ENCODE results near the gene ANP32E.
A peak's percentile ranks its signal among the peaks of the same experiment; 100 is the strongest.

DNA sequence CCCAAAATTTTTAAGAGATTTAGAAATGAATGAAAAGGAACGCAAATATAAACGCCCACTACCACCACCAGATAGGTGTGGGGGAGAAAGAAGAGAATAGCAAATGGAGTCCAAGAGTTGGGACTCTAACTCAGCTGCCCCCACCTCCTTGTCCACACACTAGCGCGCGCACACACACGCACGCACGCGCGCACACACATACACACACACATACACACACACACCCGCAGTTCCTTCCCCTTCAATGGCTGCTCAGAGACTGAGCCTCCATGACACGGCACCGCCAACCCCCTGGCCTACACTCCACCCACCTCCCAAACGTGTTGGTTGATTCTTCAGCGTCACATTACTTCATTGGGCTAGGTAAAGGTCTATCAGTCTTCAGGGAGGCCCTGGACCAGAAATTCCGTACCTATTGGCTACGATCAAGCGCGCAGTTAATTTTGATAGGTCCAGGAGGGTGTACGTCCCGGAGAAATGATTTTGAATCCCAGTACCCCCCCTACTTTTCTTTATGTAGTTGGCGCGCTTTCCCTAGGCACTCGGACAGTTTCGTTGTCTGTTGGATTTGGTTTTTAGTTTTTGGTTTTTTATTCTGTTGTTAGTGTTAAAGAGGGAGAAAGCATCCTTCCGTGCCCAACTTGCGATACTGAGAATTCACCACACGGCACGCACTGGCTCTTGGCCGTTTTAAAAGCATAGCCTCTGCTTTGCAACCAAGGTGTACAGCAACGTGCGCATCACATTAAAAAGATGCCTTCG, at the start of gene ANP32E:
- TF ChIP-seq HES1 (IDR thresholded peaks at IDR 0.05; ENCODE audit: low read depth): peak; percentile 17; the same call in 1 of the 2 replicates
- TF ChIP-seq, protein P1, sequence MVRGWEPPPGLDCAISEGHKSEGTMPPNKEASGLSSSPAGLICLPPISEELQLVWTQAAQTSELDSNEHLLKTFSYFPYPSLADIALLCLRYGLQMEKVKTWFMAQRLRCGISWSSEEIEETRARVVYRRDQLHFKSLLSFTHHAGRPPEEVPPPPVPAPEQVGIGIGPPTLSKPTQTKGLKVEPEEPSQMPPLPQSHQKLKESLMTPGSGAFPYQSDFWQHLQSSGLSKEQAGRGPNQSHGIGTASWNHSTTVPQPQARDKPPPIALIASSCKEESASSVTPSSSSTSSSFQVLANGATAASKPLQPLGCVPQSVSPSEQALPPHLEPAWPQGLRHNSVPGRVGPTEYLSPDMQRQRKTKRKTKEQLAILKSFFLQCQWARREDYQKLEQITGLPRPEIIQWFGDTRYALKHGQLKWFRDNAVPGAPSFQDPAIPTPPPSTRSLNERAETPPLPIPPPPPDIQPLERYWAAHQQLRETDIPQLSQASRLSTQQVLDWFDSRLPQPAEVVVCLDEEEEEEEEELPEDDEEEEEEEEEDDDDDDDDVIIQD (CRISPR knock-in tag; IDR thresholded peaks at IDR 0.05): no peak
- TF ChIP-seq EZH2 (IDR thresholded peaks at IDR 0.05; ENCODE audit: borderline replicate concordance, low read depth, low read length): no peak
- TF ChIP-seq BRCA1 (IDR thresholded peaks at IDR 0.05): no peak
- TF ChIP-seq BRCA1 (CRISPR knock-in tag; IDR thresholded peaks at IDR 0.05): no peak
- TF ChIP-seq TEAD4 (IDR thresholded peaks at IDR 0.05; ENCODE audit: low read length): peak; percentile 38; the same call in 1 of the 2 replicates
- TF ChIP-seq TEAD4 (CRISPR knock-in tag; IDR thresholded peaks at IDR 0.05; ENCODE audit: borderline replicate concordance): no peak
- TF ChIP-seq CTCF (IDR thresholded peaks at IDR 0.05 in 2 of 3, conservative IDR thresholded peaks at IDR 0.05 in 1 of 3; ENCODE audit: insufficient read depth in 2 of 3, low read depth in 1 of 3, low read length in 3 of 3): no peak; a peak in 1 of 6 replicates
- TF ChIP-seq TEAD1 (CRISPR knock-in tag; IDR thresholded peaks at IDR 0.05): peak; percentile 20 to 58; a peak in 2 of 4 replicates
- no peak for TF ChIP-seq PCBP2 (IDR thresholded peaks at IDR 0.05; ENCODE audit: low read depth, low read length, poor library complexity, severe bottlenecking)
- TF ChIP-seq RAD21 (CRISPR knock-in tag; conservative IDR thresholded peaks at IDR 0.05 in 1 of 2, IDR thresholded peaks at IDR 0.05 in 1 of 2): no peak
- TF ChIP-seq ZNF121 (CRISPR knock-in tag; conservative IDR thresholded peaks at IDR 0.05): no peak

All from K562 (cell line).